Prostate gland (tissue), 2 donors: ENCODE data around the gene ZFYVE27.

Experiments
- POLR2A ChIP-seq: fragments of 450-650 bp; IDR thresholded peaks from one replicate; pipeline ENCODE4 v1.6.1; 2016; ENCODE audit warnings: antibody characterized with exemption, mild to moderate bottlenecking
- POLR2AphosphoS5 ChIP-seq: sonication (generic); formaldehyde crosslinking; IDR thresholded peaks from one replicate; pipeline ENCODE4 v1.6.1; 2017; ENCODE audit warnings: antibody characterized with exemption
- TF ChIP-seq, protein P1 (sequence below), 4 experiments: fragments of 200-600 bp in 2 of 4; fragments of 450-650 bp in 2 of 4; sonication (generic) in 2 of 4; IDR thresholded peaks; 1 replicate in 3 of 4; 2 replicates in 1 of 4; pipeline ENCODE4 v1.5.1; 2016 to 2019; ENCODE audit warnings: antibody characterized with exemption in 4 of 4, mild to moderate bottlenecking in 2 of 4, moderate library complexity in 2 of 4

DNA sequence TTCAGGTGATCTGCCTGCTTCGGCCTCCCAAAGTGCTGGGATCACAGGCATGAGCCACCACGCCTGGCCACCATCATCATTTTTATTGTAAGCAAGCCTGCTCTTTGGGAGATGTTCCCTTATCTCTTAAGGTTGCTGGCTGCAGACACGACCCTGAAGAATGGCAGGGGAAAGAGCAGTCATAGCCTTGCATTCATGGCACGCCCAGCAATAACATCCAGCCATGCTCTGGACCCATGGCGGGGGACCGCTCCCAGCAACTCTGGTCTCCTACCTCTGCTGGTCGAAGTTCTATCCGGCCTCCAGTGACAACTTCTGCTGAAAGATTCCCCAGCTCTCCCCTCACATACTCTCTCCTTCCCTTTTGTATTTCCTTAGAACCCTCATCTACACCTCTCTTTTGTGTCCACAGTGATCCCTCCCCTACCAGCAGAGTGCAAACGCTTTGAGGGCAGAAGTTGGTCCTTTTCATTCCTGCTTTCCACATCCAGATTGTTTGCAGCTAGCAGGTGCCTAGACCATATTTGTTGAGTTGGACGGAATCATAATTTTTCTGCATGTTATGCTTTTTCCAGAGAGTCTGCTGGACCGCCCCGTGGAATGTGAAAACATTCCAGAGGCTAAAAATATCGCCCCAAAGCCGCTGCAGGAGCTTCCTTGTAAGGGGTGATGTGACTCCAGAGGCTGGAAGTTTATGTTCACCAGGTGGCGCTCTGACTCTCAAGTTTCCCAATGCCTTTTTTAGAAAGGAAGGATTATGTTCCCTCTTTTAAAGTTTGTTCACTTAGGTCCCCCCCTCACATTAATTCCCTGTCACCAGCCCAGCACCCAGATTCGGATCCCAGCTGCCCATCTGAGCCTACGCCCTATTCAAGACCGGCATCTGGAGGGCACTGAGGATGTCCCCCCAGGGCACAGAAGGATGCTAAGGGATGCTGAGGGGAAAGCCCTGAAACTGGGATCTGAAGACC, 27.7 kb upstream of the ZFYVE27 start:
- TF ChIP-seq, protein P1, sequence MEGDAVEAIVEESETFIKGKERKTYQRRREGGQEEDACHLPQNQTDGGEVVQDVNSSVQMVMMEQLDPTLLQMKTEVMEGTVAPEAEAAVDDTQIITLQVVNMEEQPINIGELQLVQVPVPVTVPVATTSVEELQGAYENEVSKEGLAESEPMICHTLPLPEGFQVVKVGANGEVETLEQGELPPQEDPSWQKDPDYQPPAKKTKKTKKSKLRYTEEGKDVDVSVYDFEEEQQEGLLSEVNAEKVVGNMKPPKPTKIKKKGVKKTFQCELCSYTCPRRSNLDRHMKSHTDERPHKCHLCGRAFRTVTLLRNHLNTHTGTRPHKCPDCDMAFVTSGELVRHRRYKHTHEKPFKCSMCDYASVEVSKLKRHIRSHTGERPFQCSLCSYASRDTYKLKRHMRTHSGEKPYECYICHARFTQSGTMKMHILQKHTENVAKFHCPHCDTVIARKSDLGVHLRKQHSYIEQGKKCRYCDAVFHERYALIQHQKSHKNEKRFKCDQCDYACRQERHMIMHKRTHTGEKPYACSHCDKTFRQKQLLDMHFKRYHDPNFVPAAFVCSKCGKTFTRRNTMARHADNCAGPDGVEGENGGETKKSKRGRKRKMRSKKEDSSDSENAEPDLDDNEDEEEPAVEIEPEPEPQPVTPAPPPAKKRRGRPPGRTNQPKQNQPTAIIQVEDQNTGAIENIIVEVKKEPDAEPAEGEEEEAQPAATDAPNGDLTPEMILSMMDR (IDR thresholded peaks at IDR 0.05), result peak; percentile 30 to 77 (median 67)
- TF ChIP-seq POLR2A (no peak), POLR2AphosphoS5 (peak; percentile 75)
